Transverse colon (tissue), 4 donors: ENCODE results near the gene ESYT2. TPM values are rescaled to one million over a fixed set of nuclear protein-coding genes. Genes with fewer than 3 reads are reported as not detected.

Experiments used
- DNase-seq: peaks from one replicate; pipeline ENCODE4 v3.0.0-alpha.2; 2019
- H3K27ac ChIP-seq, 4 donors: fragments of 200-600 bp; sonication (generic); 2 replicates each; pipeline ENCODE4 v1.5.1; 2016 to 2018; ENCODE audit warnings: inconsistent platforms in 4 of 4
- H3K27me3 ChIP-seq: fragments of 200-600 bp; sonication (generic); 2 replicates; pipeline ENCODE4 v1.5.1; 2017; ENCODE audit warnings: inconsistent platforms
- H3K36me3 ChIP-seq, 4 donors: fragments of 200-600 bp; sonication (generic); 2 replicates each; pipeline ENCODE4 v1.5.1; 2017 to 2019; ENCODE audit warnings: inconsistent platforms in 4 of 4
- H3K4me1 ChIP-seq, 4 donors: fragments of 200-600 bp; sonication (generic); 2 replicates each; pipeline ENCODE4 v1.5.1; 2017 to 2020; ENCODE audit warnings: inconsistent platforms in 4 of 4
- H3K4me3 ChIP-seq, 4 donors: fragments of 200-600 bp; sonication (generic); 1 replicate in 1 of 4; 2 replicates in 3 of 4; pipeline versions ENCODE4 v1.5.1 to v1.6.1; 2017 to 2019; ENCODE audit warnings: inconsistent platforms in 4 of 4
- H3K9me3 ChIP-seq, 2 donors: fragments of 200-600 bp; sonication (generic); 2 replicates each; pipeline ENCODE4 v1.5.1; 2017 to 2019; ENCODE audit warnings: inconsistent platforms in 2 of 2
- CTCF ChIP-seq, 5 experiments: fragments of 200-600 bp in 3 of 5; fragments of 450-650 bp in 2 of 5; sonication (generic) in 3 of 5; IDR thresholded peaks; 1 replicate in 2 of 5; 2 replicates in 3 of 5; pipeline ENCODE4 v1.5.1; 2016 to 2017; ENCODE audit warnings: antibody characterized with exemption in 5 of 5, inconsistent platforms in 3 of 5, mild to moderate bottlenecking in 2 of 5, moderate library complexity in 1 of 5
- EP300 ChIP-seq: sonication (generic); formaldehyde crosslinking; IDR thresholded peaks from one replicate; pipeline ENCODE4 v1.6.1; 2017; ENCODE audit warnings: antibody characterized with exemption, low read depth
- POLR2A ChIP-seq: fragments of 450-650 bp; IDR thresholded peaks from one replicate; pipeline ENCODE4 v1.6.1; 2016; ENCODE audit warnings: antibody characterized with exemption, mild to moderate bottlenecking, moderate library complexity
- POLR2AphosphoS5 ChIP-seq, 3 donors: sonication (generic); formaldehyde crosslinking; IDR thresholded peaks; one replicate each; pipeline ENCODE4 v1.6.1; 2016; ENCODE audit warnings: antibody characterized with exemption in 3 of 3
- WGBS, 2 donors: methylation state at CpG; one replicate each; pipeline ENCODE4 v1.1.5; 2018; ENCODE audit warnings: low coverage in 1 of 2; 5-methylcytosine and 5-hydroxymethylcytosine counted together
- in situ Hi-C, 4 donors: fragments of 200-750 bp; cut with MboI; loops; one replicate each; pipeline versions ENCODE4 v1.15.0 to v1.15.1; 2017; ENCODE audit warnings: low sequenced_read_pairs in 3 of 4, low pct_ligation_motif_present in 1 of 4, low pct_unique_long_range_greater_than_20kb in 1 of 4
- intact Hi-C: fragments of 100-400 bp; cut with DNase I; formaldehyde crosslinking; loops from one replicate; pipeline ENCODE4 v1.15.1; 2023; ENCODE audit warnings: low total_unique reads
- total RNA-seq, 4 donors: library from RNA; depleted of rRNA; stranded (reverse); fragments of >200 nt; gene quantifications; one replicate each; pipeline ENCODE4 v1.1.0, GENCODE V29; 2016

The ESYT2 gene
- total RNA-seq, 4 donors from 2014 or later = 78.6 to 113 (median 87.3) TPM

DNA sequence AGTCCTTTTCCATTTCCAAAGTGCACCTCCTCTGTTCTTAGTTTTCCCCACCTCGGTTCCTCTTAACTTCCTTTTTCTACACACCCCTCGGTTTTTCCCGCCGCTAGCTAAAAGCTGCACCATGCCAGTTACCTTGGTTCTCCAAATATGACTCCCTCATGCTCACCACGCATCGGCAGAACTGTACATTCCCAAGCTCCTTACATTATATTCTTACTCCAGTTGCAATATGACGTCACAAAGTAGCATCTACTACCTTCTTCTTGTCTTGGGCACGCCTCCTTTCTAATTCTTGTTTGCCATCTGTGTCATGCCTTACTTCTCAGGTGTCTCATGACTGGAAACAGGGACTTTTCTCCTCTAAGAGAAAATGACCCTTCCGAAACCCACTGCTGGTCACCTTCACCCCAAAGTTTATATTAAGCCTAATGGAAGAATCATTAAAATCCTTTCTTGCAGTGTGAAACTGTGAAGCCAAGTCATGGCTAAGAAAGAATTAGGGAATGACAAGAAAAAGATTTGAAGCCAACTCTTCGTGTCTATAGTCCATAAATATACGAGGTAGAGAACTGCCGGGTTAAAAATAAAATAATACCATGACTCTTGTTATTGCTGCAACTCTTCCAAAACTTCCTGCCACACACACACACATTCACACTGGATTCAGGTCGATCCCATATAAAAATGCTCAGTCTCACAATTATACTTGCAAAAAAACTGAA, 1.7 kb downstream of the ESYT2 start:
- intact Hi-C loops (no loop called here), in situ Hi-C loops (no loop called here)

GRCh38 chr7:158825628-158826289, 3.5 kb downstream of the ESYT2 start:
- peak overlapping the region in 2 of 4 donors; percentile 8 to 16 for H3K27ac ChIP-seq
- no peaks in the 10 kb centered on the region for H3K9me3 ChIP-seq
- H3K4me1 ChIP-seq = peaks cover 16 to 69% (median 30%) of the 10 kb centered on the region in 4 donors
- in situ Hi-C loops (no loop called here), intact Hi-C loops (no loop called here)
- DNase-seq = no peak
- H3K4me3 ChIP-seq = no peak overlapping the region
- H3K27me3 ChIP-seq = no peaks in the 10 kb centered on the region
- no peaks in the 10 kb centered on the region for H3K36me3 ChIP-seq
- WGBS, 2 donors = 79 to 81% methylated on average over 8 of the region's 8 CpGs
- TF ChIP-seq POLR2A (no peak), CTCF (IDR thresholded peaks at IDR 0.05) (no peak), EP300 (no peak), POLR2AphosphoS5 (IDR thresholded peaks at IDR 0.05) (no peak)

More for the DNA sequence above, 1.7 kb downstream of the ESYT2 start:
- H3K9me3 ChIP-seq = no peaks in the 10 kb centered on the region
- H3K27me3 ChIP-seq = no peaks in the 10 kb centered on the region
- TF ChIP-seq CTCF (IDR thresholded peaks at IDR 0.05) (no peak), EP300 (no peak), POLR2AphosphoS5 (IDR thresholded peaks at IDR 0.05) (no peak), POLR2A (no peak)
- no peak for DNase-seq
- 24 to 35% methylated on average over 13 of the region's 13 CpGs for WGBS, 2 donors
- peak overlapping the region; percentile 98 to 100 (median 100) for H3K27ac ChIP-seq
- H3K36me3 ChIP-seq = no peaks in the 10 kb centered on the region
- peaks cover 5 to 55% (median 18%) of the 10 kb centered on the region in 4 donors for H3K4me1 ChIP-seq
- H3K4me3 ChIP-seq = peak overlapping the region; percentile 69 to 98 (median 88)

GRCh38 chr7:158824028-158824427, 5.3 kb downstream of the ESYT2 start:
- in situ Hi-C loops (no loop called here), intact Hi-C loops (no loop called here)
- Histone ChIP-seq H3K27me3 (no peaks in the 10 kb centered on the region), H3K4me3 (no peak overlapping the region), H3K36me3 (no peaks in the 10 kb centered on the region), H3K4me1 (peaks cover 31 to 79% (median 42%) of the 10 kb centered on the region in 4 donors), H3K9me3 (no peaks in the 10 kb centered on the region), H3K27ac (peak overlapping the region in 2 of 4 donors; percentile 31 to 91)
- TF ChIP-seq CTCF (IDR thresholded peaks at IDR 0.05) = no peak
- no peak for TF ChIP-seq EP300
- TF ChIP-seq POLR2AphosphoS5 (IDR thresholded peaks at IDR 0.05) = peak in 2 of 3 donors; percentile 17 to 34
- DNase-seq = peak; percentile 39
- 37 to 67% methylated on average over 1 to 4 of the region's 4 CpGs for WGBS, 2 donors

- peaks cover 41 to 93% (median 62%) of the 10 kb centered on the region in 4 donors for H3K4me1 ChIP-seq
- no peak for TF ChIP-seq CTCF (IDR thresholded peaks at IDR 0.05)
- TF ChIP-seq POLR2A = no peak
- no peak for TF ChIP-seq EP300
- TF ChIP-seq POLR2AphosphoS5 (IDR thresholded peaks at IDR 0.05) = peak in 2 of 3 donors; percentile 19 to 39
- 55 to 69% methylated on average over 5 to 14 of the region's 14 CpGs for WGBS, 2 donors
- no peaks in the 10 kb centered on the region for H3K27me3 ChIP-seq
- no peaks in the 10 kb centered on the region for H3K9me3 ChIP-seq
- peak overlapping the region; percentile 90 to 94 (median 92) for H3K27ac ChIP-seq
- in situ Hi-C loops (no loop called here), intact Hi-C loops (no loop called here)
- H3K4me3 ChIP-seq = no peak overlapping the region
- H3K36me3 ChIP-seq = no peaks in the 10 kb centered on the region
- DNase-seq = no peak
Observed at GRCh38 chr7:158821171-158822031, 7.9 kb downstream of the ESYT2 start.
